CD14-positive monocyte (primary cell): ENCODE data around the gene WFDC1. TPM values are rescaled to one million over a fixed set of nuclear protein-coding genes. Genes with fewer than 3 reads are reported as not detected.

Experiments
- DNase-seq, 3 donors: peaks; one replicate each; pipeline ENCODE4 v3.0.0-alpha.2; 2011 to 2022
- H2AFZ ChIP-seq: 2 replicates; pipeline ENCODE4 v1.6.0; 2012; ENCODE audit warnings: mild to moderate bottlenecking, low read depth, low read length, inconsistent platforms; ENCODE audit not compliant: insufficient read depth, poor library complexity, severe bottlenecking
- H3K27ac ChIP-seq, 2 donors: 1 replicate in 1 of 2; 2 replicates in 1 of 2; pipeline ENCODE4 v1.5.1; 2012 to 2013; ENCODE audit warnings: low read length in 2 of 2, control low read depth in 1 of 2, inconsistent platforms in 1 of 2, low read depth in 1 of 2, mild to moderate bottlenecking in 1 of 2
- H3K27me3 ChIP-seq, 2 donors: one replicate each; pipeline versions ENCODE4 v1.6.0 to v1.6.1; 2011 to 2013; ENCODE audit warnings: low read length in 2 of 2; ENCODE audit not compliant: control insufficient read depth in 2 of 2, insufficient read depth in 2 of 2
- H3K36me3 ChIP-seq, 2 donors: replicated peaks in 1 of 2; 1 replicate in 1 of 2; 2 replicates in 1 of 2; pipeline versions ENCODE4 v1.5.1 to v1.6.1; 2012 to 2013; ENCODE audit warnings: low read length in 2 of 2, control low read depth in 1 of 2, inconsistent platforms in 1 of 2, mild to moderate bottlenecking in 1 of 2; ENCODE audit not compliant: insufficient read depth in 2 of 2, control insufficient read depth in 1 of 2
- H3K4me1 ChIP-seq, 2 donors: 1 replicate in 1 of 2; 2 replicates in 1 of 2; pipeline versions ENCODE4 v1.5.1 to v1.6.1; 2012 to 2013; ENCODE audit warnings: low read length in 2 of 2, control low read depth in 1 of 2, inconsistent platforms in 1 of 2, mild to moderate bottlenecking in 1 of 2, moderate library complexity in 1 of 2; ENCODE audit not compliant: insufficient read depth in 2 of 2, control insufficient read depth in 1 of 2
- H3K4me2 ChIP-seq: replicated peaks from 2 replicates; pipeline ENCODE3; 2012; ENCODE audit warnings: low read length, moderate library complexity, mild to moderate bottlenecking; ENCODE audit not compliant: poor library complexity, severe bottlenecking; ENCODE audit errors: extremely low read depth
- H3K4me3 ChIP-seq, 3 experiments: fragments of 200-600 bp in 1 of 3; sonication (generic) in 1 of 3; replicated peaks in 1 of 3; 1 replicate in 2 of 3; 2 replicates in 1 of 3; pipeline ENCODE4 v1.5.1; 2011 to 2013; ENCODE audit warnings: low read length in 3 of 3, mild to moderate bottlenecking in 3 of 3, control low read depth in 2 of 3, low read depth in 2 of 3, inconsistent platforms in 1 of 3, moderate library complexity in 1 of 3
- H3K79me2 ChIP-seq: 2 replicates; pipeline ENCODE4 v1.6.0; 2012; ENCODE audit warnings: mild to moderate bottlenecking, control low read depth, inconsistent platforms, low read length, moderate library complexity; ENCODE audit not compliant: insufficient read depth
- H3K9ac ChIP-seq: 2 replicates; pipeline ENCODE4 v1.6.0; 2017; ENCODE audit warnings: low read length, mild to moderate bottlenecking; ENCODE audit not compliant: insufficient read depth, poor library complexity, severe bottlenecking
- H3K9me3 ChIP-seq, 2 donors: replicated peaks in 1 of 2; 1 replicate in 1 of 2; 2 replicates in 1 of 2; pipeline versions ENCODE4 v1.5.1 to v1.6.1; 2012 to 2013; ENCODE audit warnings: low read length in 2 of 2, control low read depth in 1 of 2; ENCODE audit not compliant: control insufficient read depth in 1 of 2, insufficient read depth in 1 of 2
- H4K20me1 ChIP-seq: 2 replicates; pipeline ENCODE4 v1.6.0; 2012; ENCODE audit warnings: mild to moderate bottlenecking, low read length, control low read depth, moderate library complexity; ENCODE audit not compliant: insufficient read depth
- H3K27ac Mint-ChIP-seq, 7 donors: one replicate each; pipeline ENCODE4 v1.8.0; 2020; ENCODE audit warnings: mild to moderate bottlenecking in 7 of 7, mixed read lengths in 7 of 7, moderate library complexity in 6 of 7, inconsistent platforms in 2 of 7
- H3K27me3 Mint-ChIP-seq, 3 donors: one replicate each; pipeline ENCODE4 v1.8.0; 2021 to 2022; ENCODE audit warnings: low read depth in 3 of 3, mild to moderate bottlenecking in 3 of 3, mixed read lengths in 3 of 3, moderate library complexity in 3 of 3, inconsistent platforms in 1 of 3
- H3K36me3 Mint-ChIP-seq, 2 donors: one replicate each; pipeline ENCODE4 v1.8.0; 2020; ENCODE audit warnings: mixed read lengths in 2 of 2, inconsistent platforms in 1 of 2, mild to moderate bottlenecking in 1 of 2
- H3K4me1 Mint-ChIP-seq: one replicate; pipeline ENCODE4 v1.8.0; 2020; ENCODE audit warnings: mild to moderate bottlenecking, mixed read lengths
- H3K4me3 Mint-ChIP-seq, 2 donors: one replicate each; pipeline ENCODE4 v1.8.0; 2020; ENCODE audit warnings: mild to moderate bottlenecking in 2 of 2, mixed read lengths in 2 of 2, moderate library complexity in 1 of 2
- H3K9me3 Mint-ChIP-seq, 7 donors: one replicate each; pipeline ENCODE4 v1.8.0; 2020 to 2022; ENCODE audit warnings: mixed read lengths in 7 of 7, mild to moderate bottlenecking in 6 of 7, moderate library complexity in 6 of 7, inconsistent platforms in 2 of 7
- WGBS: methylation state at CpG from one replicate; pipeline ENCODE4 v1.1.5; 2013; ENCODE audit warnings: missing lambda C conversion rate; ENCODE audit not compliant: insufficient coverage; 5-methylcytosine and 5-hydroxymethylcytosine counted together
- intact Hi-C, 2 donors: fragments of 100-400 bp; cut with micrococcal nuclease; formaldehyde crosslinking; loops; one replicate each; pipeline versions ENCODE4 v1.15.0 to v1.15.1; 2023
- polyA plus RNA-seq, 3 donors: library from polyadenylated mRNA; depleted of rRNA in 1 of 3; unstranded in 2 of 3; stranded (reverse) in 1 of 3; fragments of 300-500 nt in 2 of 3; fragments of >200 nt in 1 of 3; fragmentation: Illumina TruSeq in 2 of 3; gene quantifications; 1 replicate in 2 of 3; 2 replicates in 1 of 3; pipeline ENCODE4 v1.2.3, GENCODE V29; 2012 to 2021
- TF ChIP-seq, protein P1 (sequence below): fragments of 200-600 bp; IDR thresholded peaks from one replicate; pipeline ENCODE4 v1.8.0; 2022; ENCODE audit warnings: antibody characterized with exemption, mild to moderate bottlenecking

The WFDC1 gene
- polyA plus RNA-seq, 3 donors, result not detected

- Histone ChIP-seq H3K27ac (no peak overlapping the region), H3K9me3 (no peaks in the 10 kb centered on the region), H3K79me2 (no peaks in the 10 kb centered on the region), H3K9ac (no peak overlapping the region), H2AFZ (no peak overlapping the region), H3K27me3 (no peaks in the 10 kb centered on the region), H4K20me1 (no peaks in the 10 kb centered on the region), H3K36me3 (no peaks in the 10 kb centered on the region), H3K4me3 (no peak overlapping the region), H3K4me2 (no peak overlapping the region), H3K4me1 (peaks cover 0 to 3% of the 10 kb centered on the region in 2 donors)
- Mint-ChIP-seq H3K4me1 (peaks cover 4% of the 10 kb centered on the region), H3K9me3 (peaks cover 0 to 6% (median 0%) of the 10 kb centered on the region in 7 donors), H3K27me3 (peaks cover 9 to 17% (median 11%) of the 10 kb centered on the region in 3 donors), H3K27ac (no peak overlapping the region), H3K36me3 (no peaks in the 10 kb centered on the region), H3K4me3 (no peak overlapping the region)
- intact Hi-C loops, result no loop called here
- TF ChIP-seq, protein P1, sequence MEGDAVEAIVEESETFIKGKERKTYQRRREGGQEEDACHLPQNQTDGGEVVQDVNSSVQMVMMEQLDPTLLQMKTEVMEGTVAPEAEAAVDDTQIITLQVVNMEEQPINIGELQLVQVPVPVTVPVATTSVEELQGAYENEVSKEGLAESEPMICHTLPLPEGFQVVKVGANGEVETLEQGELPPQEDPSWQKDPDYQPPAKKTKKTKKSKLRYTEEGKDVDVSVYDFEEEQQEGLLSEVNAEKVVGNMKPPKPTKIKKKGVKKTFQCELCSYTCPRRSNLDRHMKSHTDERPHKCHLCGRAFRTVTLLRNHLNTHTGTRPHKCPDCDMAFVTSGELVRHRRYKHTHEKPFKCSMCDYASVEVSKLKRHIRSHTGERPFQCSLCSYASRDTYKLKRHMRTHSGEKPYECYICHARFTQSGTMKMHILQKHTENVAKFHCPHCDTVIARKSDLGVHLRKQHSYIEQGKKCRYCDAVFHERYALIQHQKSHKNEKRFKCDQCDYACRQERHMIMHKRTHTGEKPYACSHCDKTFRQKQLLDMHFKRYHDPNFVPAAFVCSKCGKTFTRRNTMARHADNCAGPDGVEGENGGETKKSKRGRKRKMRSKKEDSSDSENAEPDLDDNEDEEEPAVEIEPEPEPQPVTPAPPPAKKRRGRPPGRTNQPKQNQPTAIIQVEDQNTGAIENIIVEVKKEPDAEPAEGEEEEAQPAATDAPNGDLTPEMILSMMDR, result no peak
- WGBS, result no CpG with 5 or more reads among the region's 6 CpGs
- no peak for DNase-seq
Observed at GRCh38 chr16:84348386-84348888, 53.8 kb downstream of the WFDC1 start.

DNA sequence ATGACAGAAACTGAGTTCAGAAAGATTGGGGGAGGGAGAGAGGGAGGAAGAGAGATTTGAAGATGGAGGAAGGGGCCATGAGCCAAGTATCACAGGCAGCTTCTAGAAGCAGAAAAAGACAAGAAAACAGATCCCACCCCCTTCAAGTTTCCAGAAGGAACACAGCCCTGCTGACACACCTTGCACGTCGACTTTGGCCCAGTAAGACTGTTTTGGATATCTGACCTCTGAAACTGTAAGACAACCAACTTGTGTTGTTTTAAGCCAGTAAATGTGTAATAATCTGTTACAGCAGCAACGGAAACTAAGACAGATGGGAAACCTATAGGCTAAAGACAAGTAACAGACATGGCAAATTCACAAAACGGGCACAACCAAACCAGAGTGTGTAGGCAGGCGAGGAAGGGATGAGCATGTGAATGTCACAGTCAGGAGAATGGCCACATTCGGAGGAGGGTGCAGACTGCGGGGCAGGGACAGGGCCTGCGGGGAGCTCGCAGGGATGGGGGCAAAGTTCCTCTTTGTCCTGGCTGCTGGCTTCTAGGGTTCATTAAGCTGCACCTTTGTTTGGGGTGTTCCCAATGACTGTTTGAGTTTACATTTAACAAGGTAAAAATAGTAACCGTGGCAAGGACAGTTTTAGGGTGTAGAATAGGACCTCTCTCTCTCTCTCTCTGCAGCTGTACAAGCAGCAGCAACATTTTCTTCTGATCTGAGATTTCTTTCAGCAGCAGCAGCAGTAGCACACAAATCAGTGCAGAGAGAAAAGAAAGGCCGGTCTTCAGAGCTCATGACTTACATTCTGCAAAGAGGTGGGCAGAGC is 55.4 kb downstream of the WFDC1 start:
- no peak overlapping the region for H3K4me3 Mint-ChIP-seq
- peaks cover 9 to 21% (median 17%) of the 10 kb centered on the region in 3 donors for H3K27me3 Mint-ChIP-seq
- intact Hi-C loops, result no loop called here
- peaks cover 0 to 3% (median 0%) of the 10 kb centered on the region in 7 donors for H3K9me3 Mint-ChIP-seq
- Histone ChIP-seq H3K27ac (no peak overlapping the region), H3K79me2 (no peaks in the 10 kb centered on the region), H3K27me3 (peaks cover 0 to 5% of the 10 kb centered on the region in 2 donors), H3K4me3 (no peak overlapping the region), H4K20me1 (no peaks in the 10 kb centered on the region), H3K36me3 (no peaks in the 10 kb centered on the region), H3K9me3 (no peaks in the 10 kb centered on the region), H2AFZ (no peak overlapping the region), H3K4me2 (no peak overlapping the region), H3K4me1 (peaks cover 4 to 8% of the 10 kb centered on the region in 2 donors), H3K9ac (no peak overlapping the region)
- H3K36me3 Mint-ChIP-seq, result no peaks in the 10 kb centered on the region
- 94% methylated on average over 9 of the region's 11 CpGs for WGBS
- H3K4me1 Mint-ChIP-seq, result peaks cover 3% of the 10 kb centered on the region
- H3K27ac Mint-ChIP-seq, result no peak overlapping the region
- DNase-seq, result no peak
- TF ChIP-seq, protein P1, result no peak
